ENCODE data around the gene ZNF556.

Gene ZNF556

GRCh38 chr19:2905918-2906519 lies 38.9 kb downstream of the ZNF556 start:
- no peak for DNase-seq (ENCODE audit: low read depth)

GRCh38 chr19:2906631-2907195 lies 39.6 kb downstream of the ZNF556 start:
- no peak for DNase-seq (ENCODE audit: low read depth)

GRCh38 chr19:2912306-2912705 lies 45.2 kb downstream of the ZNF556 start:
- DNase-seq (ENCODE audit: low read depth): no peak

GRCh38 chr19:2917275-2918184 lies 50.4 kb downstream of the ZNF556 start:
- no peak for DNase-seq (ENCODE audit: low read depth)

- DNase-seq (ENCODE audit: low read depth): no peak
Observed at GRCh38 chr19:2922987-2923386, 55.9 kb downstream of the ZNF556 start.

GRCh38 chr19:2923510-2923909 lies 56.4 kb downstream of the ZNF556 start:
- DNase-seq (ENCODE audit: low read depth): no peak

- no peak for DNase-seq (ENCODE audit: low read depth)
Observed at GRCh38 chr19:2926341-2927031, 59.4 kb downstream of the ZNF556 start.

GRCh38 chr19:2927032-2927430 lies 59.9 kb downstream of the ZNF556 start:
- no peak for DNase-seq (ENCODE audit: low read depth)

Data from stimulated activated CD8-positive, alpha-beta memory T cell treated with anti-CD3 and anti-CD28 coated beads, Interleukin-15, amount 100 ng/mL, for 1 hour (primary cell).